Caco-2 (cell line): Measurements from ENCODE around the gene HMCN1. TPM values are rescaled to one million over a fixed set of nuclear protein-coding genes. Genes with fewer than 3 reads are reported as not detected.

ENCODE experiments used
- BruUV-seq: library from RNA; stranded (reverse); fragments of 400-500 nt; replicated peaks from 2 replicates; lab custom pipeline; 2021; lab: Mats Ljungman, UMichigan
- CTCF ChIA-PET: fragments of 300-600 bp; sonication (Branson Sonifier 250); formaldehyde crosslinking; loops from one replicate; lab custom pipeline; 2022; ENCODE audit warnings: antibody characterized with exemption; lab: Charles Lee
- POLR2A ChIA-PET: fragments of 300-600 bp; sonication (Branson Sonifier 250); formaldehyde crosslinking; loops from one replicate; lab custom pipeline; 2022; ENCODE audit warnings: antibody characterized with exemption; lab: Charles Lee
- DNase-seq, 2 experiments: peaks; one replicate each; pipeline versions ENCODE4 v3.0.0 to v3.0.0-alpha.2; 2020 to 2022
- H3K27me3 ChIP-seq: replicated peaks from 2 replicates; pipeline ENCODE4 v1.6.0; 2011; ENCODE audit warnings: low read length; ENCODE audit not compliant: control insufficient read depth, insufficient read depth
- H3K36me3 ChIP-seq: 2 replicates; pipeline ENCODE4 v1.5.1; 2011; ENCODE audit warnings: low read length; ENCODE audit not compliant: control insufficient read depth, insufficient read depth
- H3K4me1 ChIP-seq: fragments of 250-450 bp; sonication (Bioruptor Pico); 2 replicates; pipeline ENCODE4 v1.5.1; 2020; ENCODE audit warnings: mild to moderate bottlenecking
- H3K4me3 ChIP-seq: 2 replicates; pipeline ENCODE4 v1.5.1; 2011; ENCODE audit warnings: low read depth, mild to moderate bottlenecking, control low read depth, low read length
- H3K9me3 ChIP-seq: fragments of 250-450 bp; sonication (Bioruptor Pico); 2 replicates; pipeline ENCODE4 v1.5.1; 2020; ENCODE audit warnings: mild to moderate bottlenecking, moderate library complexity
- H3K27ac Mint-ChIP-seq: one replicate; pipeline ENCODE4 v1.8.0; 2022; ENCODE audit warnings: mixed read lengths; ENCODE audit not compliant: unreplicated experiment
- H3K27me3 Mint-ChIP-seq: one replicate; pipeline ENCODE4 v1.8.0; 2022; ENCODE audit warnings: mixed read lengths; ENCODE audit not compliant: insufficient read depth, unreplicated experiment
- H3K36me3 Mint-ChIP-seq: one replicate; pipeline ENCODE4 v1.8.0; 2022; ENCODE audit warnings: mild to moderate bottlenecking, mixed read lengths; ENCODE audit not compliant: insufficient read depth, unreplicated experiment
- H3K4me1 Mint-ChIP-seq: one replicate; pipeline ENCODE4 v1.8.0; 2022; ENCODE audit warnings: low read depth, mixed read lengths; ENCODE audit not compliant: unreplicated experiment
- H3K4me3 Mint-ChIP-seq: one replicate; pipeline ENCODE4 v1.8.0; 2022; ENCODE audit warnings: mild to moderate bottlenecking, moderate library complexity, mixed read lengths; ENCODE audit not compliant: unreplicated experiment
- H3K9me3 Mint-ChIP-seq: one replicate; pipeline ENCODE4 v1.8.0; 2022; ENCODE audit warnings: mixed read lengths; ENCODE audit not compliant: unreplicated experiment
- CTCF ChIP-seq, 2 experiments: fragments of 200-600 bp in 1 of 2; IDR thresholded peaks; 1 replicate in 1 of 2; 2 replicates in 1 of 2; pipeline versions ENCODE4 v1.5.1 to v1.8.0; 2011 to 2022; ENCODE audit warnings: antibody characterized with exemption in 1 of 2, control low read depth in 1 of 2, inconsistent platforms in 1 of 2, low read depth in 1 of 2, low read length in 1 of 2, mild to moderate bottlenecking in 1 of 2, moderate library complexity in 1 of 2; ENCODE audit not compliant: insufficient read depth in 1 of 2, severe bottlenecking in 1 of 2, unreplicated experiment in 1 of 2
- intact Hi-C: fragments of 100-400 bp; cut with micrococcal nuclease; formaldehyde crosslinking; loops from one replicate; pipeline ENCODE4 v1.10.0; 2022; ENCODE audit not compliant: unreplicated experiment
- total RNA-seq: library from RNA; stranded (reverse); gene quantifications from 2 replicates; pipeline ENCODE4 v1.2.3, GENCODE V29; 2022

HMCN1 gene
- total RNA-seq, 1 experiment from 2014 or later: 0.02 TPM

- DNase-seq: no peak
- Histone ChIP-seq H3K27me3 (no peaks in the 10 kb centered on the region), H3K9me3 (no peaks in the 10 kb centered on the region), H3K36me3 (no peaks in the 10 kb centered on the region), H3K4me3 (no peak overlapping the region), H3K4me1 (no peaks in the 10 kb centered on the region)
- Mint-ChIP-seq H3K4me1 (no peaks in the 10 kb centered on the region), H3K4me3 (no peak overlapping the region), H3K36me3 (no peaks in the 10 kb centered on the region), H3K27ac (no peak overlapping the region), H3K9me3 (no peaks in the 10 kb centered on the region), H3K27me3 (peaks cover 14% of the 10 kb centered on the region)
- no peak for TF ChIP-seq CTCF (IDR thresholded peaks at IDR 0.05; ENCODE audit: insufficient read depth in 1 of 2, low read depth in 1 of 2, low read length in 1 of 2, severe bottlenecking in 1 of 2, unreplicated experiment in 1 of 2)
- ChIA-PET POLR2A (no interaction called here), CTCF (interaction anchor here (0.6 kb wide), 1 partner anchor 105 kb away, joined by 5 read pairs; no protein-coding TSS in a partner anchor)
- intact Hi-C loops: no loop called here
- BruUV-seq: no TSS peak
Measured at GRCh38 chr1:186050360-186050759, 316.2 kb downstream of the HMCN1 start.

GRCh38 chr1:186054003-186054402 is 319.8 kb downstream of the HMCN1 start:
- no peaks in the 10 kb centered on the region for H3K36me3 Mint-ChIP-seq
- Histone ChIP-seq H3K4me1 (no peaks in the 10 kb centered on the region), H3K9me3 (no peaks in the 10 kb centered on the region), H3K36me3 (no peaks in the 10 kb centered on the region), H3K27me3 (no peaks in the 10 kb centered on the region), H3K4me3 (no peak overlapping the region)
- H3K4me3 Mint-ChIP-seq: no peak overlapping the region
- CTCF ChIA-PET: no interaction called here
- BruUV-seq: no TSS peak
- DNase-seq: no peak
- H3K4me1 Mint-ChIP-seq: no peaks in the 10 kb centered on the region
- intact Hi-C loops: no loop called here
- TF ChIP-seq CTCF (IDR thresholded peaks at IDR 0.05; ENCODE audit: insufficient read depth in 1 of 2, low read depth in 1 of 2, low read length in 1 of 2, severe bottlenecking in 1 of 2, unreplicated experiment in 1 of 2): no peak
- H3K27me3 Mint-ChIP-seq: peaks cover 11% of the 10 kb centered on the region
- H3K9me3 Mint-ChIP-seq: no peaks in the 10 kb centered on the region
- POLR2A ChIA-PET: no interaction called here
- H3K27ac Mint-ChIP-seq: no peak overlapping the region

GRCh38 chr1:186054932-186055331 is 320.7 kb downstream of the HMCN1 start:
- no peak overlapping the region for H3K27ac Mint-ChIP-seq

More at GRCh38 chr1:186054932-186055331, 320.7 kb downstream of the HMCN1 start:
- no peak overlapping the region for H3K4me3 ChIP-seq
- no peak for TF ChIP-seq CTCF (IDR thresholded peaks at IDR 0.05; ENCODE audit: insufficient read depth in 1 of 2, low read depth in 1 of 2, low read length in 1 of 2, severe bottlenecking in 1 of 2, unreplicated experiment in 1 of 2)
- no peaks in the 10 kb centered on the region for H3K4me1 ChIP-seq
- intact Hi-C loops: no loop called here
- no peak for DNase-seq
- Mint-ChIP-seq H3K9me3 (no peaks in the 10 kb centered on the region), H3K36me3 (no peaks in the 10 kb centered on the region), H3K4me3 (no peak overlapping the region), H3K27me3 (peaks cover 11% of the 10 kb centered on the region), H3K4me1 (no peaks in the 10 kb centered on the region)
- no peaks in the 10 kb centered on the region for H3K9me3 ChIP-seq
- H3K27me3 ChIP-seq: no peaks in the 10 kb centered on the region
- BruUV-seq: no TSS peak
- no peaks in the 10 kb centered on the region for H3K36me3 ChIP-seq
- CTCF ChIA-PET: no interaction called here
- POLR2A ChIA-PET: no interaction called here
